Keratinocyte (primary cell): ENCODE results near the gene DENND11. TPM values are rescaled to one million over a fixed set of nuclear protein-coding genes. Genes with fewer than 3 reads are reported as not detected.

Source experiments
- DNase-seq: peaks from one replicate; pipeline ENCODE4 v3.0.0-alpha.2; 2011; ENCODE audit warnings: low read depth, missing footprints, low spot score
- FAIRE-seq: peaks from 2 replicates; lab custom pipeline; 2011; peaks lifted over from hg19 to GRCh38; lab: Jason Lieb, UNC
- H2AFZ ChIP-seq: 2 replicates; pipeline ENCODE4 v1.6.0; 2012; ENCODE audit warnings: low read length, control low read depth, inconsistent platforms; ENCODE audit not compliant: control insufficient read depth
- H3K27ac ChIP-seq: 2 replicates; pipeline ENCODE4 v1.5.1; 2011; ENCODE audit warnings: low read length; ENCODE audit not compliant: control insufficient read depth, insufficient read depth
- H3K27me3 ChIP-seq: 3 replicates; pipeline ENCODE4 v1.6.0; 2011; ENCODE audit warnings: low read length; ENCODE audit not compliant: control insufficient read depth, insufficient read depth; ENCODE audit errors: extremely low read depth
- H3K36me3 ChIP-seq, 2 experiments: 2 replicates in 1 of 2; 3 replicates in 1 of 2; pipeline ENCODE4 v1.5.1; 2011; ENCODE audit warnings: low read length in 2 of 2, mild to moderate bottlenecking in 1 of 2; ENCODE audit not compliant: control insufficient read depth in 2 of 2, insufficient read depth in 2 of 2; ENCODE audit errors: extremely low read depth in 1 of 2
- H3K4me1 ChIP-seq: 3 replicates; pipeline ENCODE4 v1.5.1; 2011; ENCODE audit warnings: low read length; ENCODE audit not compliant: control insufficient read depth, insufficient read depth; ENCODE audit errors: extremely low read depth
- H3K4me2 ChIP-seq: 3 replicates; pipeline ENCODE4 v1.6.0; 2011; ENCODE audit warnings: low read depth, low read length; ENCODE audit not compliant: control insufficient read depth, insufficient read depth; ENCODE audit errors: extremely low read depth
- H3K4me3 ChIP-seq, 3 experiments: fragments of 200-600 bp in 1 of 3; sonication (generic) in 1 of 3; 2 replicates in 2 of 3; 3 replicates in 1 of 3; pipeline ENCODE4 v1.5.1; 2011 to 2016; ENCODE audit warnings: low read length in 3 of 3, mild to moderate bottlenecking in 3 of 3, control low read depth in 2 of 3, inconsistent platforms in 1 of 3, low read depth in 1 of 3, mixed read lengths in 1 of 3, mixed run types in 1 of 3, moderate library complexity in 1 of 3; ENCODE audit not compliant: control insufficient read depth in 2 of 3, insufficient read depth in 2 of 3; ENCODE audit errors: extremely low read depth in 1 of 3
- H3K79me2 ChIP-seq: 2 replicates; pipeline ENCODE4 v1.6.0; 2012; ENCODE audit warnings: low read length; ENCODE audit not compliant: control insufficient read depth, insufficient read depth
- H3K9ac ChIP-seq: 3 replicates; pipeline ENCODE4 v1.6.0; 2011; ENCODE audit warnings: low read length; ENCODE audit not compliant: control insufficient read depth, insufficient read depth; ENCODE audit errors: extremely low read depth
- H3K9me1 ChIP-seq: 3 replicates; pipeline ENCODE4 v1.6.0; 2011; ENCODE audit warnings: low read length; ENCODE audit not compliant: control insufficient read depth, insufficient read depth; ENCODE audit errors: extremely low read depth
- H3K9me3 ChIP-seq: 2 replicates; pipeline ENCODE4 v1.5.1; 2012; ENCODE audit warnings: low read depth, low read length; ENCODE audit not compliant: control insufficient read depth
- H4K20me1 ChIP-seq: 3 replicates; pipeline ENCODE4 v1.6.0; 2011; ENCODE audit warnings: low read length; ENCODE audit not compliant: control insufficient read depth, insufficient read depth; ENCODE audit errors: extremely low read depth
- CTCF ChIP-seq, 3 experiments: IDR thresholded peaks in 1 of 3; conservative IDR thresholded peaks in 1 of 3; optimal IDR thresholded peaks in 1 of 3; 2 replicates in 2 of 3; 3 replicates in 1 of 3; pipeline versions ENCODE3 to v1.5.1; 2011; ENCODE audit warnings: low read length in 3 of 3, mild to moderate bottlenecking in 3 of 3, moderate library complexity in 2 of 3, control low read depth in 1 of 3, inconsistent platforms in 1 of 3; ENCODE audit not compliant: insufficient read depth in 2 of 3; ENCODE audit errors: extremely low read depth in 1 of 3
- EZH2 ChIP-seq: IDR thresholded peaks from one replicate; pipeline ENCODE4 v1.6.1; 2012; ENCODE audit warnings: inconsistent platforms, mild to moderate bottlenecking, low read length, moderate library complexity
- dilution Hi-C: fragments of 300-500 bp; cut with MboI; formaldehyde crosslinking; loops from one replicate; pipeline ENCODE4 v1.7.0; 2020; ENCODE audit warnings: low sequenced_read_pairs; ENCODE audit not compliant: extremely low pct_ligation_motif_present
- polyA plus RNA-seq, 5 experiments: library from polyadenylated mRNA; depleted of rRNA in 3 of 5; stranded (reverse) in 3 of 5; stranded (forward) in 1 of 5; unstranded in 1 of 5; fragments of >200 nt; gene quantifications; 1 replicate in 1 of 5; 2 replicates in 3 of 5; 3 replicates in 1 of 5; pipeline versions ENCODE4 v1.2.1 to v1.2.3, GENCODE V29; 2011 to 2012; ENCODE audit warnings: missing spikeins in 2 of 5, low read depth in 1 of 5, low replicate concordance in 1 of 5

DENND11 gene
- polyA plus RNA-seq, 1 donor (not counting 4 experiments of a cell fraction or from before 2014, with no cell fraction given) = 5.4 TPM

GRCh38 chr7:141737836-141738591, 36.0 kb upstream of the DENND11 start, which contains the start of gene SSBP1:
Gene SSBP1 (plus strand): TSS chr7:141738358. CDS start chr7:141739167, 809 bp downstream.
- Histone ChIP-seq H2AFZ (peak within 1 kb of the TSS; percentile 96), H3K4me1 (peaks cover 16% of the 10 kb centered on the region), H3K27ac (peak within 1 kb of the TSS; percentile 87), H3K9me1 (no peaks in the 10 kb centered on the region), H3K9ac (peak within 1 kb of the TSS; percentile 91), H3K27me3 (no peaks in the 10 kb centered on the region), H3K4me2 (peak within 1 kb of the TSS; percentile 93), H4K20me1 (no peaks in the 10 kb centered on the region), H3K9me3 (no peaks in the 10 kb centered on the region), H3K36me3 (peaks cover 8 to 9% of the 10 kb centered on the region in 2 experiments), H3K4me3 (peak within 1 kb of the TSS; percentile 94 to 100 (median 96)), H3K79me2 (peaks cover 37% of the 10 kb centered on the region)
- TF ChIP-seq EZH2 (no peak), CTCF (optimal IDR thresholded peaks at IDR 0.05 in 1 of 3, IDR thresholded peaks at IDR 0.05 in 1 of 3, conservative IDR thresholded peaks at IDR 0.05 in 1 of 3; ENCODE audit: extremely low read depth in 1 of 3, insufficient read depth in 2 of 3, low read length in 3 of 3) (peak; percentile 62 to 86 (median 70))
- peak; percentile 57 for DNase-seq
- dilution Hi-C loops = no loop called here
- no peak for FAIRE-seq

- Histone ChIP-seq H3K27me3 (no peaks in the 10 kb centered on the region), H3K4me3 (peak overlapping the region; percentile 94 to 100 (median 96)), H3K4me2 (peak overlapping the region; percentile 75), H2AFZ (peak overlapping the region; percentile 94), H3K9me3 (no peaks in the 10 kb centered on the region), H3K79me2 (peaks cover 36% of the 10 kb centered on the region), H3K9me1 (no peaks in the 10 kb centered on the region), H4K20me1 (no peaks in the 10 kb centered on the region), H3K27ac (peak overlapping the region; percentile 87), H3K9ac (peak overlapping the region; percentile 91), H3K4me1 (peaks cover 16% of the 10 kb centered on the region), H3K36me3 (peaks cover 7 to 9% of the 10 kb centered on the region in 2 experiments)
- TF ChIP-seq EZH2 (no peak), CTCF (optimal IDR thresholded peaks at IDR 0.05 in 1 of 3, IDR thresholded peaks at IDR 0.05 in 1 of 3, conservative IDR thresholded peaks at IDR 0.05 in 1 of 3; ENCODE audit: extremely low read depth in 1 of 3, insufficient read depth in 2 of 3, low read length in 3 of 3) (no peak)
- no peak for DNase-seq
- dilution Hi-C loops = no loop called here
- no peak for FAIRE-seq
Observed at GRCh38 chr7:141737118-141737835, 35.3 kb upstream of the DENND11 start.
